Superior temporal gyrus (tissue), 1 donor: ENCODE measurements around the gene MFSD12.
A peak's percentile ranks its signal among the peaks of the same experiment; 100 is the strongest.
"Not testable (repeated sequence)": the region's sequence is repeated elsewhere in the genome, so short reads cannot be mapped to it uniquely, and the experiment has no call there.

ENCODE experiments used
- DNase-seq: peaks from one replicate; pipeline ENCODE4 v3.0.0-alpha.2; 2016; ENCODE audit errors: extremely low spot score

Gene MFSD12

DNA sequence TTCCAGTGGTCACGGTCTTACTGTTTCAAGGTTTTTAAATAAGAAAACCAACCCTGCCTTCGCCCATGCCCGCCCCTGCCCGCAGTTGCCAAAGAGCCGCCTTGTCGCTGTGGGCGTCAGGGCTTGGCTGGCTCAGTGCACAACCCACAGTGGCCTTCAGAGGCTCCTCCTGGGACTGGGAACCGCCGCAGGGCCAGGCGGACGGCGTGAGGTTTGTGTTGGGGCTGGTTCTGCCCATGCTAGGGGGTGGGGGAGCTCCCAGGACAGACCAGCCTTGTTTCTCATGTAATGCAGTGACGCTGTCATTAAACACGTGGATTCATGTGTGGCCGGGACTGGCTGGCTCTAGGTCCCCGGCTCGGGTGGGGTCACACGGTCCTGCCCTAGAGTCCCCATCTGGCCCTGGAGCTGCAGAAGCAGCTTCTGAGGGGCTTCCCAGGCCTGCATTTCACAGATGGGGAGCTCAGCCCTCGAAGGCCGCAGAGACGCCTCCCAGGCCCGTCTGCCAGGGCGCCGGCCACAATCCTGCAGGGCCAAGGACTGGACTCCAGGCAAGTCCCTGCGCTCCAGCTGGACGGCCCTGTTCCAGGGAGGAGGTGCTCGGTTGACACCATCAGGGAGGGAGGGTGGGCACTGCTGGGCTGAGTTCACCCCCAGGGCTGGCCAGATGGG lies 20.8 kb downstream of the MFSD12 start:
- peak; percentile 79 for DNase-seq

- DNase-seq: no peak
These were observed 21.4 kb downstream of the MFSD12 start for GRCh38 chr19:3535981-3536380.

- DNase-seq: no peak
These were observed 21.8 kb downstream of the MFSD12 start for GRCh38 chr19:3535563-3535965.

DNA sequence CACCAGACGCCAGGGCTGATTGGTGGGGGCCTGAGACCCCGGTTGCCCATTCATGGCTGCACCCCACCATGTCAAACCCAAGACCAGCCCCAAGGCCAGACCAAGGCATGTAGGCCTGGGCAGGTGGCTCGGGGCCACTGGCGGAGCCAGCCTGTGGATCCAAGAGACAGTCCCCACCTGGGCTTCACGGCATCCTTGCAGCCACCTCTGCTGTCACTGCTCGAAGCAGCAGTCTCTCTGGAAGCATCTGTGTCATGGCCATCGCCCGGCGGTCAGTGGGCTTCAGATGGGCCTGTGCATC lies 22.2 kb downstream of the MFSD12 start:
- no peak for DNase-seq

DNA sequence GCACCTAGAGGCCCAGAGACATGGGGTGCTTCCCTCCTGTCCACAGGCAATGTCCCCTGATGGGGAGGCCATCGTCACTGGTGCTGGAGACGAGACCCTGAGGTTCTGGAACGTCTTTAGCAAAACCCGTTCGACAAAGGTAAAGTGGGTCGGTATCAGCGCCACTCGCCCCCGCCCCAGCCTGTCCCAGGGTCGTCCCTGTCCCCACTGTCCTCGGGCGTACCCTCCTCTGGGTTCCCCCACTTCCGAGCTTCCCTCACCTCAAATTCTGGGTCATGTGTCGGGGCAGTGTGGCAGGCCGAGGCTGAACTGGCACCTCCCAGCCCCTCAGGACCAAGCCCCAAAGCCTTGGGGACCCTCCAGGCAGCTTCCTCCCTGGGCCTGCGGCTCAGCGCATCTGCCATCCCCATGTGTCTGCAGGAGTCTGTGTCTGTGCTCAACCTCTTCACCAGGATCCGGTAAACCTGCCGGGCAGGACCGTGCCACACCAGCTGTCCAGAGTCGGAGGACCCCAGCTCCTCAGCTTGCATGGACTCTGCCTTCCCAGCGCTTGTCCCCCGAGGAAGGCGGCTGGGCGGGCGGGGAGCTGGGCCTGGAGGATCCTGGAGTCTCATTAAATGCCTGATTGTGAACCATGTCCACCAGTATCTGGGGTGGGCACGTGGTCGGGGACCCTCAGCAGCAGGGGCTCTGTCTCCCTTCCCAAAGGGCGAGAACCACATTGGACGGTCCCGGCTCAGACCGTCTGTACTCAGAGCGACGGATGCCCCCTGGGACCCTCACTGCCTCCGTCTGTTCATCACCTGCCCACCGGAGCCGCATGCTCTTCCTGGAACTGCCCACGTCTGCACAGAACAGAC lies 22.8 kb downstream of the MFSD12 start:
- DNase-seq: no peak

DNA sequence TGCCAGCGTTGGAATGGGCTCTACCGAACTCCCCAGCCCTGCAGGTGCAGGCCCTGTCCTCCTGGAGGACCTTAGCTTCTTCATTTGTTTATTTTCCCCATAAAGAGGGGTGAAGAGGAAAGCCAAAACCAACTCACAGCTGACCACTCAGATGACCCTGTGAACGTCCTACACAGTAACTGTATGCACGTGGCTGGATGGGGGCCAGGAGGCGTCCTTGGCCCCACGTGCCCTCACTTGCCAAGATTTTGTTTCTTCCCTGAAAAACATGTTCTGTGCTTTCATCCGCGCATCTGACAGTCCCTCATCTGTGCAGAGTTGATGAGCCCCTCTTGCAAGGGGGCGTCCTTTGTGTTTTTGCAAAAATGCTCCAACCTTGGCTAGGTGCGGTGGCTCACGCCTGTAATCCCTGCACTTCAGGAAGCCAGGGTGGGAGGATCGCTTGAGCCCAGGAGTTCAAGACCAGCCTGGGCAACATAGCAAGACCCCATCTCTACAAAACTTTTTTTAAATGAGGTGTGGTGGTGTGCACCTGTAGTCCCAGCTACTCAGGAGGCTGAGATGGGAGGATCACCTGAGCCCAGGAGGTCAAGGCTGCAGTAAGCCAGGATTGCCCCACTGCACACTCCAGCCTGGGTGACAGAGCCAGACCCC lies 23.7 kb downstream of the MFSD12 start:
- no peak for DNase-seq

DNA sequence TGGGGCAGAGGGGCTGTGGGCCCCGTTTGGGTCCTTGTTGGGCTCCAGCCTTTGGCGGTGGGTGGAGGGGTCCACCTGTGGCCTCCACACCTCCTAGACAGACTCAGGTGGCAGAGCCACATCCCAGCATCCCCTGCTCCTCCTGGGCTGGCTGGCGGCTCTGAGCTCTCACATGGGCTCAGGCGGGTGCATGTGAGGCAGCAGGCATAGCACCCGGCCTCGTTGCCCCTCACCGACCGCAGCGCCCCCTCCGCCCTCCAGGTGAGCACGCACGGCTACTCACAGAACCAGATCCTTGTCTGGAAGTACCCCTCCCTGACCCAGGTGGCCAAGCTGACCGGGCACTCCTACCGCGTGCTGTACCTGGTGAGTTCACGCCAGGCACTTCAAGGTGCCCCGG lies 24.4 kb downstream of the MFSD12 start:
- no peak for DNase-seq

DNA sequence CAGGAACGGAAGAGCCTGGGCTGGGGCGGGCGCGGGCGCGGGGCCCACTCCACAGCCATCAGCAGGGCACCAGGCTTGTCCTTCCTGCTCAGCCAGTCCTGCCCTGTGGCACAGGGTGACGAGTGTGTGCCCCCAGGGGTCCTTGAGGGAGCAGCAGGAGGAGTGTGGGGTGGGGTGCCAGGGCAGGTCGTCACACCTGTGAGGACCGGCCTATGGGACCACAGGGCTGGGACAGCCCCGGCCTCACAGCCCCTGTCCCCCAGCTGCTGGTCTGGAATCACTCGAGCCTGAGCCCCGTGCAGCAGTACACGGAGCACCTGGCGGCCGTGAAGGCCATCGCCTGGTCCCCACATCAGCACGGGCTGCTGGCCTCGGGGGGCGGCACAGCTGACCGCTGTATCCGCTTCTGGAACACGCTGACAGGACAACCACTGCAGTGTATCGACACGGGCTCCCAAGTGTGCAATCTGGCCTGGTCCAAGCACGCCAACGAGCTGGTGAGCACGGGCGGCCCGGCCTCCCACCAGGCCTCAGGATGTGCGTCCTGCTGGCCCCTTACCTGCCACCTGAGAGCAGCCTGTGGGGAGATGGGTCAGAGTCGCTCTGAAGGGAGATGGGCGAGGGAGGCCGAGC lies 25.1 kb downstream of the MFSD12 start:
- DNase-seq: no peak

- DNase-seq: no peak
These were observed 25.7 kb downstream of the MFSD12 start for GRCh38 chr19:3531716-3532115.

- no peak for DNase-seq
These were observed 27.0 kb downstream of the MFSD12 start for GRCh38 chr19:3530389-3530788.

DNA sequence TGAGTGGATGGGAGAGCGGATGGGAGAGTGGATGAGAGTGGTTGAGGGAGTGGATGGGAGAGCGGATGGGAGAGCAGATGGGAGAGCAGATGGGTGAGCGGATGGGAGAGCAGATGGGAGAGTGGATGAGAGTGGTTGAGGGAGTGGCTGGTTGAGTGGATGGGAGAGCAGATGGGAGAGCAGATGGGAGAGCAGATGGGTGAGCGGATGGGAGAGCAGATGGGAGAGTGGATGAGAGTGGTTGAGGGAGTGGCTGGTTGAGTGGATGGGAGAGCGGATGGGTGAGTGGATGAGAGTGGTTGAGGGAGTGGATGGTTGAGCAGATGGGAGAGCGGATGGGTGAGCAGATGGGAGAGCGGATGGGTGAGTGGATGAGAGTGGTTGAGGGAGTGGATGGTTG lies 28.1 kb downstream of the MFSD12 start:
- DNase-seq: not testable (repeated sequence)

DNA sequence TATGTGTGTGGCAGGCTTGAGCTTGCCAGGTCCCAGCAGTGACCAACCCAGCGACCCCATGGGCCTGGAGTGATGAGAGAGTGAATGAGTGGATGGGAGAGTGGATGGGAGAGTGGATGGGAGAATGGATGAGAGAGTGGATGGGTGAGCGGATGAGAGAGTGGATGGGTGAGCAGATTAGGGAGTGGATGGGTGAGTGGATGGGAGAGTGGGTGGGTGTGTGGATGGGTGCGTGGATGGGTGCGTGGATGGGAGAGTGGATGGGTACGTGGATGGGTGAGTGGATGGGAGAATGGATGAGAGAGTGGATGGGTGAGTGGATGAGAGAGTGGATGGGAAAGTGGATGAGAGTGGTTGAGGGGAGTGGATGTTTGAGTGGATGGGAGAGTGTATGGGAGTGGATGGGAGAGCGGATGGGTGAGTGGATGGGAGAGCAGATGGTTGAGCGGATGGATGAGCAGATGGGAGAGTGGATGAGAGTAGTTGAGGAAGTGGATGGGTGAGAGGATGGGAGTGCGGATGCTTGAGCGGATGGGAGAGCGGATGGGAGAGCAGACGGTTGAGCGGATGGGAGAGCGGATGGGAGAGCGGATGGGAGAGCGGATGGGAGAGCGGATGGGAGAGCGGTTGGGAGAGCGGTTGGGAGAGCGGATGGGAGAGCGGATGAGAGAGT lies 28.7 kb downstream of the MFSD12 start:
- DNase-seq: no peak

DNA sequence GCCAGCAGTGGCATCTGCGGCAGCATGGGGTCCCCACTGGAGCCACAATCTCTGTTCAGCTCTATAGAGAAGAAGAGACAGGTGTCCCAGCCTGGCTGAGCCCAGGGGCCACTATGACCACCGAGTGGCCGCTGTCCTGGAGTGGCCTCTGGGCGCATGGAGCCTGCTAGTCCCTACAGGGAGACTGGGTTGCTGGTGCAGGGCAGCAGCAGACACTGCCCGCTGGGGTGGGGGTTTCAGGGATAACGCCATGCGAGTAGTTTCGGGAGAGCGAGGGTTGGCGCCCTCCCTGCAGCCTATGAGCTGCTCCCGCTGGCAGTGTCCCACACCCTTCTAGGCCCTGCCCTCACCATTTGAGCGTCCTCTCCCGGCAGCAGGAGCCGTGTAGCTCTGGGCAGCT lies 29.3 kb downstream of the MFSD12 start:
- no peak for DNase-seq

DNA sequence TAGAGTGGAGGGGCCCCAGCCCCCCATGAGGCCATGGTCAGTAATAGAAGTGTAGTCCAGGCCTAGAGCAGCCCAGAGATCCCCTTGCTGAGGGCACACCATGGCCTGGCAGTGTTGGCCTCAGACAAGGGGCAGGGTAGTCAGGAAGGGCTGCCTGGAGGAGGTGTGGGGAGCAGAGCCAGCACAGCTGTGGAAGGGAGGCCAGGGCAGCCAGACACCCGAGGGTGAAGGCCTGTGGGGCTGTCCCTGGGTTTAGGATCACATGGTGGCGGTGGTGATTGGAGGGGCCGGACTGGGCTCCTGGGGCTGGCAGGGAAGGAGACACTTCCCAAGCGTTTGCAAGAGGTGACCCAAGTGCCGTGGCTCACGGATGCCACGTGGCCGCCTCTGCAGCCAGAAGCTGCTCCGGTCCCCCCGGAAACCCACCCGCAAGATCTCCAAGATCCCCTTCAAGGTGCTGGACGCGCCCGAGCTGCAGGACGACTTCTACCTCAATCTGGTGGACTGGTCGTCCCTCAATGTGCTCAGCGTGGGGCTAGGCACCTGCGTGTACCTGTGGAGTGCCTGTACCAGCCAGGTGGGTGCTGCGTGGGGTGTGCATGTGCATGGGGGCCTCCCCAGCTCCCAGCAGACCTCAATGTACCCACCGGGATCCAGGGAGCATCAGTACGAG lies 30.0 kb downstream of the MFSD12 start:
- DNase-seq: no peak

GRCh38 chr19:3526507-3527237 lies 30.7 kb downstream of the MFSD12 start:
- no peak for DNase-seq

DNA sequence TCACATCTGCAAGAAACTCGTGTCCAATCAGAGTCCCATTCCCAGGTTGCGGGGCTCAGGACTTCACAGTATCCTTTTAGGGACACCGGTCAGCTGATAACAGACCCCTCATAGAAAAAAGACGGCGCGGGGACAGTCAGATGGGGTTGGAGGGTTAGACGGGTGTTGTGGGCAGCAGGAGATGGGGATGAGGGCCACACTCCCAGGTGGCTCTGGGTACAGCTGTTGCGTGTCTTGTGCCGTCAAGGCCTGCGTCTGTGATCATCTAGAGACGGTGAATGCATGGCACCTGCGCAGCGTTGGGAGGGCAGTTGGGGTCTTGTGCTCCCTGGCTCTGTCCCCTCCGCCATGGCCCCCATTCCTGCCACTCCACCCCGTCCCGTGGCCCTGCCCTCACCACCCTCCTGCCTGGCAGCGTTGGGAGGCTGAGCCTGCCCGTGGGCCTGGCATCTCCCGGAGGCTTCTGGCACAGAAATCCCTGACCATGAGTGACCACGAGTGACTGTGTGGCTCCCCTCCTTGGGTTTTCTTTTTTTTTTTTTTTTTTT lies 32.4 kb downstream of the MFSD12 start:
- DNase-seq: no peak

GRCh38 chr19:3524078-3524842 lies 33.1 kb downstream of the MFSD12 start:
- DNase-seq: no peak

GRCh38 chr19:3523361-3524077 lies 33.9 kb downstream of the MFSD12 start:
- no peak for DNase-seq
